Anterior cingulate cortex (tissue), 58 donors: ENCODE measurements around the gene ACY1.
"Not testable (repeated sequence)": the region's sequence is repeated elsewhere in the genome, so short reads cannot be mapped to it uniquely, and the experiment has no call there.

Source experiments
- DNase-seq, 58 donors: peaks; one replicate each; lab custom pipeline; 2025; lab: John Stamatoyannopoulos, UW

ACY1 gene

DNA sequence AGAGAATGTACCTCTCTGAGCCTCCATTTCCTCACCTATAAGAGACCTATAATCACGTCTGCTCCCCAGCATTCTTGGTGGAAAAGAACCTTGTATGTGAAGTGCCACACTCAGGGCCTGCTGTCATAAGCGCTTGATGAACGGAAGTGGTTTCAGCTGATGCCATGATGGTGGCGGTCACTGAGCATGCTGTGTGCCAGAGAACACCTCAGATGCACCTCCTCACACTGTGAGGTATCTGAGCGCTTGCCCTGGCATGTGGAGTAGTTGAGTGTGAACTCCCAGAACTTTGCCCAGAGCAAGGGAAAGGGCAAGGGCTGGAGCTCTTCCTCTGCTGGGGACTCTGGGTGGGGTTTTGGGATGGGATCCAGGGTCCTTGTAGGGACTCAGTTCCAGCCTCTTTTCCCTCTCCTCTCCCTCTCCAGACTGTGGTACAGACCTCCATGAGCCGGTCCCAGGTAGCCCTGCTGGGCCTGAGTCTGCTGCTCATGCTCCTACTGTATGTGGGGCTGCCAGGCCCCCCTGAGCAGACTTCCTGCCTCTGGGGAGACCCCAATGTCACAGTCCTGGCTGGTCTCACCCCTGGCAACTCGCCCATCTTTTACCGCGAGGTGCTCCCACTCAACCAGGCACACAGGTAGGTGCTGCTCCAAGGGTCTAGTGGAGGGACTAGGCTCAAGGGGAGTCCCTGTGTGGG is 5.7 kb upstream of the ACY1 start:
- DNase-seq = no peak

DNA sequence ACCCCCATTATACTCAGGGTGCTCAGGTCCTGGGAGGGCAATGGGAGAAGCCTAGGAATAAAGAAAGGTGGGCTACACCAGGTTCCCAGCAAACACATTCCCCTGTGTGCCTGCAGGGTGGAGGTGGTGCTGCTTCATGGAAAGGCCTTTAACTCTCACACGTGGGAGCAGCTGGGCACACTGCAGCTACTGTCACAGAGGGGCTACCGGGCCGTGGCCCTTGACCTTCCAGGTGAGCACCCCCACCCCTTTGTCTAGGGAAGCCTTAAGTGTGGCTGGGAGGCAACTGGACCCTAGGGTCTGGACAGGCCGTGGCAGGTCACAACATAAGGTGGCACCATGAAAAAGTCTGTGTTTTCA is 5.2 kb upstream of the ACY1 start:
- DNase-seq = no peak

DNA sequence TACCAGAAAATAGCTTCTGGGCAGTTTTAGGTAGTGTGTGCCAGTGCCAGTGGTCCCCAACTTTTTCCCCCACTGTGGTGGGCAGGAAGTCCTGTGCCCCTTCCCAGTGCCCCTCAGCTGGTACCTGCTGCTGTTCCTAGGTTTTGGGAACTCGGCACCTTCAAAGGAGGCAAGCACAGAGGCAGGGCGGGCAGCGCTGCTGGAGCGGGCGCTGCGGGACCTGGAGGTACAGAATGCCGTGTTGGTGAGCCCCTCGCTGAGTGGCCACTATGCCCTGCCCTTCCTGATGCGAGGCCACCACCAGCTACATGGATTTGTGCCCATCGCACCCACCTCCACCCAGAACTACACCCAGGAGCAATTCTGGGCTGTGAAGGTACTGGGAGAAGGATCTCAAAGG is 3.1 kb upstream of the ACY1 start:
- DNase-seq = no peak

DNA sequence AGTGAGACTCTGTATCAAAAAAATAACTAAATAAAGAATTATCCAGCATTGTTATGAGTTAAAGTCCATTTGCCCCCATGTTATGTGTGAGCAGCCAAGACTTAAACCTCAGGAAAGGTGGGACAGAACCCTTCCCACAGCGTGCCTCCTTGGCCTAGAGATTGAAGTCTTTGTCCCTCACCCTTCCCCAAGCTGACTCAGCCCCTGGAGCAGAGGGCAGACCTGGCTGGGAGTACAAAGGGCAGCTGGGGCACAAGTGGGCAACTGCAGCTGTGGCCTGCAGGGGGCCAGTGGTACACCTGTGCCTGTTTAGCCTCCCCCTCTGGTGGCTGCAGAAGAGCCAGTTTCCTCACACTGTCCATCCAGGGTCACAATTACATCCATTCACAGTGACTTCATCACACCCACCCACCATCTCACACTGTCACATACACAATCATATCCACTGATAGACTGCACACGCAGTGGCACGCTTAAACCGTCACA is 940 bp upstream of the ACY1 start:
- DNase-seq = peak in 1 of 58 donors; percentile 43

DNA sequence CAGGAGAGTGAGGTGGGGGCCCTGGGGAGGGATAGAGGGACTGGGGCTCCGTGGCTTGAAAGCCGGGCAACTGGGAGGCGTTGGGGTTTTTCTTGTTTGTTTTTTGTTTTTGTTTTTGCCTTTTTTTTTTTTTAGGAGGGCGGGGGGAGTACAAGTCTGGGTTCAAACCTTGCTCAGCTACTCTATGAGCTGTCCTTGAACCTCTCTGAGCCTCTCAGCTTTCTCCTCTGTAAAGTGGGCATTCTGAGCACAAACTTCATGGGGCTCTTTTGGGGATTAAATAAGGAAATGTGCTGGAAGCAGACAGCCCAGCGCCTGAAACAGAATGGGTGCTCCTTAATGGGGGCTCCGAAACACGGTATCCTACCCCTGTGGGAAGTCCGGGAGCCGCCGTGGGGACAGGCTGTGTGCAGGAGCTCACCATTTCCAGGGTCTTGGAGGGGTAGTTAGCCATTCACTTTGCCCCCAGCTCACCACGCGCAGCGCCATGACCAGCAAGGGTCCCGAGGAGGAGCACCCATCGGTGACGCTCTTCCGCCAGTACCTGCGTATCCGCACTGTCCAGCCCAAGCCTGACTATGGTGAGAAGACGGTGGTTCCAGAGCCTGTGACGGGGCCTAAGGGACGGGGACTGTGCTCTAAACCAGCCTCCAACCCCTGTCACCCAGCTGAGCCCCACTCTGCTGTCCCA is 388 bp downstream of the ACY1 start:
- DNase-seq = no peak

DNA sequence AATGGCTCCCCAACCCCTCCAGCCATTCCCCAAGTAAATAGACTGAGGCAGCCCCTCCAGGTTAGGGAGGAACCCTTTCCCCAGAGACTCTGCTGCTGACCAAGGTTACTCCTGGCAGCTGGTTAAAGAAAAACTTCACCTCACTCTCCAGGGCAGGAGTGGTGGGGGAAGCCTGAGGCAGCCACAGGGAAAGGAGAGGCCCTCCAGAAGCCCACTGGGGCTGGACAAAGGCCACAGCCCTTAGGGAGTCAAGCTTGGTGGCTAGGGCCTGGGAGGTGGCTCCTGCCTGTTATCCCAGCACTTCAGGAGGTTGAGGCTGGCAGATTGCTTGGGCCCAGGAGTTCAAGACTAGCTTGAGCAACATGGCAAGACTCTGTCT is 923 bp downstream of the ACY1 start:
- DNase-seq = no peak

DNA sequence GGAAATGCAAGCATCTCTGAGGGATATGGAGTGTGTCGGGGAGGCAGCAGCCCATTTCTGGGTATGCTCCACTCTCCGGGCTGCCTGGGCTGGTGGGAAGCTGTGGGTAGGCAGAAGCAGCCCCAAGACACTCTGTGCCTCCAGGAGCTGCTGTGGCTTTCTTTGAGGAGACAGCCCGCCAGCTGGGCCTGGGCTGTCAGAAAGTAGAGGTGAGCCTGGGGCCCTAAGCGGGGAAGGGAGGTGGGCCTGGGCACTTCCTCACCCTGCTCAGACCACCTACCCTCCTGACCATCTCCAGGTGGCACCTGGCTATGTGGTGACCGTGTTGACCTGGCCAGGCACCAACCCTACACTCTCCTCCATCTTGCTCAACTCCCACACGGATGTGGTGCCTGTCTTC is 1.7 kb downstream of the ACY1 start:
- DNase-seq = no peak

DNA sequence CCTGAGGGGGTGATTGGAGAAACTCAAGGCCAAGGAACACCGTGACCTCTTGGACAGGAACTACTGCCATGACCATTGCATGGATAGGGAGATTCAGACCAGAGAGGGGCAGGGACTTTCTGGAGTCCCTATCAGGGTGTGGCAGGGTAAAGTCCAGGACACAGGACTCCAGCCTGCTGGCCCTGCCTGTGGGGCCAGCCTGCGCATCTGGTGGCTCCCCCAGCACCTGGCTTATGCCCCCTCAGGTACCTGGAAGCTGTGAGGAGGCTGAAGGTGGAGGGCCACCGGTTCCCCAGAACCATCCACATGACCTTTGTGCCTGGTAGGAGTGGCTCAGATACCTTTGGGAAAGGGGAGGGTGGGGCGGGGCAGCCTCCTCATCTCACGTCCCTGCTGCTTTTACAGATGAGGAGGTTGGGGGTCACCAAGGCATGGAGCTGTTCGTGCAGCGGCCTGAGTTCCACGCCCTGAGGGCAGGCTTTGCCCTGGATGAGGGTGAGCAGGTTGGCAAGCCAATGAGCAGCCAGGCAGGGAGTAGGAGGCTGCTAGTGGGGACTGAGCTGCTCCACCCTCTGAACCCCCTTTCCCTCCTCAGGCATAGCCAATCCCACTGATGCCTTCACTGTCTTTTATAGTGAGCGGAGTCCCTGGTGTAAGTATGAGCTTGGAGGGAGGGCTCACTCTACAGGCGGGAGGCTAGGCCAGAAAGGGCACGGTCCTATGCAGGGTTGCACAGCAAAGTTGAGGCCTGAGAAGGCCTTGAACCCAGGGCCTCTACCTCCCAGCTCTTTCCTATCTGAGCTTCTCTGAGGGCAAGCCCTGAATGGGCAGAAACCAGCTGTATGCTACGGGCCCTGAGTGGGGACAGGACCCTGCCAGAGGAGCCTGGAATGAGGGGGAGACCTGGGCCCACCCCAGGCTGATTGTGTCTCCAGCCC is 2.9 kb downstream of the ACY1 start:
- no peak for DNase-seq

DNA sequence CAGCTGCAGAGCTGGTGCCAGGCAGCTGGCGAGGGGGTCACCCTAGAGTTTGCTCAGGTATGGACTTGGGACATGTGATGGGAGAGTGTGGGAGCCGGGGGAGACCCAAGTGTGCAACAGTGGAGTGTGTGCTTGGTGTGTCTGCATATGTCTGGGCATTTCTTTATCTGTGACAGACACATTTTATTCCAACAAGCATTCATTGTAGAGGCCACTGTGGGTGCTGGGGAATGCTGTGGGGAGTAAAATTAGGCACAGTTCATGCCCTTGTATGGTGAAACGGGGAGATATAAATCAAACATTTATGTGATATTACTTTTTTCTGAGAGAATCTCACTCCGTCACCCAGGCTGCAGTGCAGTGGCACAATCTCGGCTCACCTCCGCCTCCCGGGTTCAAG is 4.2 kb downstream of the ACY1 start:
- no peak for DNase-seq

DNA sequence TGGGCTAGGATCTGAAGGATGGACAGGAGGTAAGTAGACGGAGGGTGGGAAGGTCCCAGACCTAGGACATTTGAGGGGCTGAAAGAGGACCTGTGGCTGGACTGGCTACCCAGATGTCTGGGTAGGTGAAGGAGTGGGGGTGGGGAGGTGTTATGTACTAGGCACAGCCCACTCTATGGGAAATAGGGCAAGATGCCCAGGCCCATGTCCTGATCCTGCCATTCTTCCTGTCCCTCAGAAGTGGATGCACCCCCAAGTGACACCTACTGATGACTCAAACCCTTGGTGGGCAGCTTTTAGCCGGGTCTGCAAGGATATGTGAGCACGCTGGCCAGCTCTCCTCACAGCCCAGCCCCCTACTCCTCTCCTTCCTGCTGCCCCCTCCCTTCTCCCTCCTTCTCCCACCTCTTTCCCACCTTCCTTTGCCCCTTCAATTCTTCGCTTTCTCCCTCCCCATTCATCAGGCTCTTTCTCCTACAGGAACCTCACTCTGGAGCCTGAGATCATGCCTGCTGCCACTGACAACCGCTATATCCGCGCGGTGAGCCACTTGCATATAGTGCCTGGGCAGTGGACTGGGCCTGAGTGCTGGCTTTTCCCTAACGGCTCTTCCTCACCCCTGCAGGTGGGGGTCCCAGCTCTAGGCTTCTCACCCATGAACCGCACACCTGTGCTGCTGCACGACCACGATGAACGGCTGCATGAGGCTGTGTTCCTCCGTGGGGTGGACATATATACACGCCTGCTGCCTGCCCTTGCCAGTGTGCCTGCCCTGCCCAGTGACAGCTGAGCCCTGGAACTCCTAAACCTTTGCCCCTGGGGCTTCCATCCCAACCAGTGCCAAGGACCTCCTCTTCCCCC is 5.2 kb downstream of the ACY1 start:
- no peak for DNase-seq

DNA sequence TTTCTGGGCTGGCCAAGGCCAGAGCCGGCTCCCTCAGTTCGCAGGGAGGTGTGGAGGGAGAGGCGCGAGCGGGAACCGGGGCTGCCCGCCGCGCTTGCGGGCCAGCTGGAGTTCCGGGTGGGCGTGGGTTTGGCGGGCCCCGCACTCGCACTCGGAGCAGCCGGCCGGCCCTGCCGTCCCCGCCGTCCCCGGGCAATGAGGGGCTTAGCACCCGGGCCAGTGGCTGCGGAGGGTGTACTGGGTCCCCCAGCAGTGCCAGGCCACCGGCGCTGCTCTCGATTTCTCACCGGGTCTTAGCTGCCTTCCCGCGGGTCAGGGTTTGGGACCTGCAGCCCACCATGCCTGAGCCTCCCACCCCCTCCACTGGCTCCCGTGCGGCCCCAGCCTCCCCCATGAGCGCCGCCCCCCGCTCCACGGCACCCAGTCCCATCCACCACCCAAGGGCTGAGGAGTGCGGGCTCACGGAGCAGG is 7.2 kb downstream of the ACY1 start:
- not testable (repeated sequence) for DNase-seq

DNA sequence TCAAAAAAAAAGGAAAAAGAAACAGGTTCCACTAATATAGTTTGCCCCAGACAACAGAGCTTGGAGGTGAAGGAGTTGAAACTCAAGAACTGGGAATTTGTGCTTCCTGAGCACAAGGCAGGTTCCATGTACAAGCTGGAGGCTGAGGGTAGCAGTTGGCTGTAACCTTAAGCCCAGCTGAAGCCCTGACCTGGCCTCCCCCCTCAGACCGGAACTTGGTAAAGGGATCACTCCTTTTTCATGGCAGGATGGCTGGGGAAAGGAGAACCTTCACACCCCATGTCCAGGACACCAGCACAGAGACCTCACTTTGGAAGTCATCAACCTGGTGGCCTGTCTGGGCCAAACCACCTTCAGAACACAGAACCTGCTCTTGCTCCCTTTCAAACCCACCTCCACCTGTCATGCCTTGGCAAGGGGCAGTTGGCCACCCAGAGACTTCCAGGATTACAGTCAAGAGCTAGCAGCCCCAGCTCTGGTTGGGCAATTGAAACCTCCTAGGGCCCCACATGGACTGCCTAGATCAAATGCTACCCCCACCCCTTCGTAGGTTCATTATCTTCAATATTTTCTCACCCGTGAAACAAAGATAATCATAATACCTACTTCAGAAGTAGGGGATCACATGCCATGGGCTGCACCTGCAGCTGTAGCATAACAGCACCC is 8.8 kb downstream of the ACY1 start:
- no peak for DNase-seq

DNA sequence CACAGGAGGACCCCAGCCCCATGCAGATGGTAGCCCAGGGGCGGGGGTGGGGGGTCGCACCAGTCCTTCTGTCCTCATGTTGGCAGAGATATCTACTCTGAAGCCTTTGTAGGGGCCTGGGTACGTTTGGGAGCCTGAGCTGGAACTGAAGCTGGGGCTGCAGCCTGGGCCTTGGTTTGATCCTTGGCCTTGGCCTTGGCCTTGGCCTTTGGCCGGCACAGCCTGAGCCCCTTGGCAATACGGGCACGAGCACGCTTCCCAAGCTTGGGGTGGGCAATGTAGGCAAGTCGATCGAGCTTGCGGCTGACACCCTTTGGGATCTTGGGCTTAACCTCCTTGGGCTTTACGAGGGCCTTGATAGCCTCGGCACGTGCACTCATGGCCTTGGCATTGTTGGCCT is 10.3 kb downstream of the ACY1 start:
- DNase-seq = not testable (repeated sequence)

DNA sequence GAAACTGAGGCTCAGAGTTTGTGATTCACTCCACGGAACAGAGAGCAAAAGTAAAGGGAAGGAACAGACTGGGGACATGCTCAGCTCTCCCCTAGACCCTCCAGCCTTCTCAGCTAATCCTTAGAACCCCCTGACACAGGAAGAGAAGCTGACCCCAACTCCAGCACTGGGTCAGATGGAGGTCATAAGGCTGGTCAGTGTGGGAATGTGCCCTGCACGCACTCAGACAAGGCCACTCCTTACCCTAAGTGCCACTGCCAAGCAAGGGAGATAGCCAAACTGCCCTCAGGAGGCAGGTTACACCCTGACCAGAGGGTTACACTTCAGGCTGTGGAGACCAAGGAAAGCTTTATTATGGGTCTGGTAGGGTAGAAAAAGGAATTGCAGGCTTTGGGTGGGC is 11.2 kb downstream of the ACY1 start:
- no peak for DNase-seq

DNA sequence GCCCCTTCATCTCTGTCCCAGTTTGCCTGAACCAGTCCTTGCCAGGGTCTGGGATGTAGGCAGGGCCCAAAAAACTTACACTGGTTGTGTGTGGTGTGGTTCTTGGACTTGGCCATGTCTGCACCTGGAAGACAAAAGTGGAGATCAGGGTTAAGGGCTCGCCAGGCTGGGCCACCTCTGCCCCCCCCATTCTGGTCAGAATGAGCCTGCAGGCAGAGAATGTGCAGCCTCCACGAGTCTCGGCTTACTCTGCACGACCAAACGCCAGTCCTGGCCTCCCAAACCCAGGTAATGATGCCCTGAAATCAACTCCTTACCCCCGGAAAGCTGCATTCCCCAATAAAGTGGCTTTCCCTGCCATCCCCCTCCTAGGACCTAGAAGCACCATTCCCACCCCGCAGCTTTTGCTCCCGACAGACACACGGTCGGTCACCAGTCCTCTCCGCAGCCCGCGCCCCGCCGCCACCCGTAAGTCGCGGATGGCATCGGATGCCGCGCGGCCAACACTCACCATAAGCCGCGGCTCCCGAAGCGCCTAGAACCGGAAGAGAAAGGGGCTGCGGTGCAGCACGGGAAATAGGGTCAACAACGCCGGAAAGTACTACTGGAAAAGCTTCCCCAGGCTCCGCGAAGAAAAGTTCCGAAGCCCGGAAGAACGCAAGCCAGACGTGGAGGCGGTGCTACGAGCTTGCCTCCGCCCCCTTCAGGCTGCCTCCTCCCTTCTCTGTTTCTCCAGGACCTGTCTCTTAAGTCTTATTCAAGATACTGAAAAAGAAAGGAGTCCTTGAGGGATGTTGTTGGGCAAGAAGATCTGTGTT is 12.2 kb downstream of the ACY1 start, which contains the start of gene RPL29:
TSS of gene RPL29 (minus strand) at position 550 of the 818 bp plus-strand sequence. CDS start at position 116, 434 bp downstream.
- DNase-seq = peak; percentile 42 to 92 (median 85)

DNA sequence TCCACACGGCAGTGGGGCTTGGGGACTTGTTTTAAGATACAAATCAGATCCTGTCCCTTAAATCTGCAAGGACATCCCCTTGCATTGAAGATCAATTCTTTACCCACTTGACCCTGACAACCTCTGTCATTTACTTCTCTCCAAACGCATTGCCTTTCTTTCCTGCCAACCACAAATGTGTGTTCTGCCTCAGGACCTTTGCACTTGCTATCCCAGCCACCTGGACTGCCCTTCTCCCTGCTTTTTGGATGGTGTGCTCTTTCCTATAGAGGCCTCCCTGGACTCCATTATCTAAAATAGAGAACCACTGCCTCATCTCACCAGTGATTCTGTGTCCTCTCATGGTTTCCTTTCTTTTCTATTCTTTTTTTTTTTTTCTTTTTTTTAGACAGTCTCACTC is 13.8 kb downstream of the ACY1 start:
- DNase-seq = no peak

DNA sequence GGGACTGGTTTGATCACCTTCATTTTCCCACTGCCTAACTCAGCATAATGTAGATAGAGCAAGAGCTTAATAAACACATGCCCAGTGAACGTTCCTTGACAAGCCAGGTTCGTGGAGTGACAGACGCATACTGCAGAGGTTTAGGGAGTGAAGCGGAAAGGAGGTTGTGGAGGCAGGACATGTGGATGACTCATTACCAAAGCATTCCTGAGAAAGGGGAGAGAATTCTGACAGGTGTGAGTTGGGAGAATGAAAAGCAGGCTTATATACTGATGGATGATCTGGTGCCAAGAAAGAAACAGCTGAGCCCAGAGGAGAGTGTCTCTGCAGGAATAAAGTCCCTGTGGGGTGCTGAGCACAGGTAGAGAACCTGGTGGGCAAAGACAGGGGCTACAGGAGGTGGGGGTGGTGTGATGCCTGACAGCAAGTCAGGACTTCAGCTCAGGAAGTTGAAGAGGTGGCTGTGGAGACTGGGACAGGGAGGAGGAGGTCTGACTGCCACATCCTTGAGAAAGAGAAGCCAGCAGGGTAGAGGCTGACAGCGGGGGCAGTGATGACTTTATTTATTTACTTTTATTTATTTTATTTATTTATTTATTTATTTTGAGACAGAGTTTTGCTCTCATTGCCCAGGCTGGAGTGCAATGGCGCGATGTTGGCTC is 14.7 kb downstream of the ACY1 start:
- DNase-seq = peak in 1 of 58 donors; percentile 20

DNA sequence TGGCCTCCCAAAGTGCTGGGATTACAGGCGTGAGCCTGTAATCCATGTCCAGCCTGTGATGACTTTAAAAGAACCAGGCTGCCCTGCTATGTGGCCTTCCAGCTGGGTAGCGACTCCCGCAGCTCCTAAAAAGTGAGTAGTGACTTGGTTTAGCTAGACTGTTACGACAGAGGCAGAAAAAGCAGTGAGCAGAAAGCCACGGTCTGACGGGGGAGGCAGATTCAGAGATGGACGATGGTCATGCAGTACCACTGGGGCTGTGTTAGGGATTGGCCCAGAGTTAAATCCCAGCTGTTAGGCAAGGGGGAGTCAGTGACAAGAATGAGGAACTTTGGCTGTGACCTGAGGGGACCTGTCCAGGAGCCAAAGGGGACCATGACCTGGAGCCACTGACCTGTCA is 15.4 kb downstream of the ACY1 start:
- DNase-seq = no peak
